Right lobe of liver (tissue), 4 donors: ENCODE measurements around the gene CYB561D1.

Source experiments
- POLR2A ChIP-seq: fragments of 450-650 bp; IDR thresholded peaks from one replicate; pipeline ENCODE4 v1.6.1; 2017; ENCODE audit warnings: antibody characterized with exemption, mild to moderate bottlenecking
- TF ChIP-seq, protein P1 (sequence below), 4 donors: fragments of 200-600 bp in 3 of 4; fragments of 450-650 bp in 1 of 4; IDR thresholded peaks; one replicate each; pipeline versions ENCODE4 v1.5.1 to v1.8.0; 2016 to 2022; ENCODE audit warnings: antibody characterized with exemption in 4 of 4, mild to moderate bottlenecking in 2 of 4
- donor health status: DM: no; HTN: no; CAD: no.
- donor health status: DM: no; HTN: no; CAD: no.
- donor health status: DM: no; HTN: yes; CAD: no.

DNA sequence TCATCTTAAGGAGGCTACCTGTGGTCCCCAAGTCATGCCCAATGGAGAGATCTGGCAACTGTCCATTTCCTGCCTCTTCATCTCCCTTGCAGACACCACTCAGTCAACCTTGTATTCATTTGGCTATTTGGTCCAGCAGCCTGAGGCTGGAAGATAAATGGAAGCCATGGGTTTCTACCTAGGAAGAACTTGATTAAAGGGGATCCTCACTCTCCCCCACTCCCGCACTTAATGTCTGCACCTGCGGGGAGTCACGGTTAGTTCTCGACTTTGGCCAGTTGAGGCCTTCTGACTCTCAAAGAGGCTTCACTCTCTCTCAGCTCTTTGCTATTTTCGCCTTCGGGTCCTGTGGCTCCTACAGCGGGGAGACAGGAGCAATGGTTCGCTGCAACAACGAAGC is 18.6 kb upstream of the CYB561D1 start:
- no peak for TF ChIP-seq POLR2A
- TF ChIP-seq, protein P1, sequence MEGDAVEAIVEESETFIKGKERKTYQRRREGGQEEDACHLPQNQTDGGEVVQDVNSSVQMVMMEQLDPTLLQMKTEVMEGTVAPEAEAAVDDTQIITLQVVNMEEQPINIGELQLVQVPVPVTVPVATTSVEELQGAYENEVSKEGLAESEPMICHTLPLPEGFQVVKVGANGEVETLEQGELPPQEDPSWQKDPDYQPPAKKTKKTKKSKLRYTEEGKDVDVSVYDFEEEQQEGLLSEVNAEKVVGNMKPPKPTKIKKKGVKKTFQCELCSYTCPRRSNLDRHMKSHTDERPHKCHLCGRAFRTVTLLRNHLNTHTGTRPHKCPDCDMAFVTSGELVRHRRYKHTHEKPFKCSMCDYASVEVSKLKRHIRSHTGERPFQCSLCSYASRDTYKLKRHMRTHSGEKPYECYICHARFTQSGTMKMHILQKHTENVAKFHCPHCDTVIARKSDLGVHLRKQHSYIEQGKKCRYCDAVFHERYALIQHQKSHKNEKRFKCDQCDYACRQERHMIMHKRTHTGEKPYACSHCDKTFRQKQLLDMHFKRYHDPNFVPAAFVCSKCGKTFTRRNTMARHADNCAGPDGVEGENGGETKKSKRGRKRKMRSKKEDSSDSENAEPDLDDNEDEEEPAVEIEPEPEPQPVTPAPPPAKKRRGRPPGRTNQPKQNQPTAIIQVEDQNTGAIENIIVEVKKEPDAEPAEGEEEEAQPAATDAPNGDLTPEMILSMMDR (IDR thresholded peaks at IDR 0.05), result no peak
